Measurements from ENCODE around the gene DACH1.

The DACH1 gene

DNA sequence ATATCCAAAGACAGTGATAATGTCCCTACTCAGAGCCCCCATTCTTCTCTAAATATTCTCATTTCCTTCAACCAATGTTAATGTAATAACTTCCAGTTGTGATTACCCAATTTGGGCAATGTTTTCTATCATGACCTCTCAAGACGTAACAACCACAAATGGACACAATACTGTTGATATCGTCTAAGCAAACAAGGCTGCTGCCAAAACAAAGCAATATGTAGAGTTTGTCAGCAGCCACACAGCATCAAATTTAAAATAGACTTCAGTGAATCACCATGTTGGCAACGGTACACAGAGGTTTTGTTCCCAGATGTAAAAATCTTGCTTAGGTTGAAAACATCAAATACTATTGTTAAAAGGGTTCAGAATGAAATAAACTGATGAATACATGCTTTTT lies 205.1 kb downstream of the DACH1 start:
- no CpG with 5 or more reads among the region's 3 CpGs for WGBS (ENCODE audit: extremely low coverage, insufficient coverage, insufficient read length)
- H2AFZ ChIP-seq (ENCODE audit: insufficient read depth, low read length, poor library complexity), result no peak overlapping the region
- H3K9me3 ChIP-seq (ENCODE audit: insufficient read depth, low read depth, low read length), result no peaks in the 10 kb centered on the region
- H3K36me3 ChIP-seq (ENCODE audit: control insufficient read depth in 1 of 2, insufficient read depth in 2 of 2, low read length in 2 of 2), result no peaks in the 10 kb centered on the region
- no peaks in the 10 kb centered on the region for H3K79me2 ChIP-seq (ENCODE audit: control insufficient read depth, insufficient read depth, low read length, poor library complexity)
- H3K14ac ChIP-seq (ENCODE audit: low read length), result no peak overlapping the region
- H3K4me3 ChIP-seq (ENCODE audit: low read depth, low read length), result no peak overlapping the region
- no peak overlapping the region for H2BK12ac ChIP-seq (ENCODE audit: low read length)
- no peaks in the 10 kb centered on the region for H3K79me1 ChIP-seq (ENCODE audit: low read length)
- no peak overlapping the region for H3K9ac ChIP-seq (ENCODE audit: low read length)
- no peak overlapping the region for H2BK120ac ChIP-seq (ENCODE audit: insufficient read depth, low read length, poor library complexity)
- H3K4ac ChIP-seq (ENCODE audit: low read depth, low read length), result no peak overlapping the region
- H4K91ac ChIP-seq (ENCODE audit: low read depth, low read length), result no peak overlapping the region
- no peak overlapping the region for H2BK5ac ChIP-seq (ENCODE audit: low read depth, low read length, poor library complexity)
- no peak overlapping the region for H3K23ac ChIP-seq (ENCODE audit: low read length)
- H3K27ac ChIP-seq (ENCODE audit: low read depth, low read length), result no peak overlapping the region
- H2AK5ac ChIP-seq (ENCODE audit: low read length), result no peak overlapping the region
- no peaks in the 10 kb centered on the region for H3K27me3 ChIP-seq (ENCODE audit: insufficient read depth, low read length)
- no peak overlapping the region for H3K18ac ChIP-seq (ENCODE audit: low read length)
- H3K4me1 ChIP-seq (ENCODE audit: control insufficient read depth in 1 of 2, insufficient read depth in 2 of 2, low read length in 2 of 2), result no peaks in the 10 kb centered on the region
- no peak overlapping the region for H4K8ac ChIP-seq (ENCODE audit: low read depth, low read length)
- DNase-seq, result no peak
- H4K12ac ChIP-seq (ENCODE audit: low read depth, low read length), result no peak overlapping the region
- no peak overlapping the region for H3K4me2 ChIP-seq (ENCODE audit: low read length)

DNA sequence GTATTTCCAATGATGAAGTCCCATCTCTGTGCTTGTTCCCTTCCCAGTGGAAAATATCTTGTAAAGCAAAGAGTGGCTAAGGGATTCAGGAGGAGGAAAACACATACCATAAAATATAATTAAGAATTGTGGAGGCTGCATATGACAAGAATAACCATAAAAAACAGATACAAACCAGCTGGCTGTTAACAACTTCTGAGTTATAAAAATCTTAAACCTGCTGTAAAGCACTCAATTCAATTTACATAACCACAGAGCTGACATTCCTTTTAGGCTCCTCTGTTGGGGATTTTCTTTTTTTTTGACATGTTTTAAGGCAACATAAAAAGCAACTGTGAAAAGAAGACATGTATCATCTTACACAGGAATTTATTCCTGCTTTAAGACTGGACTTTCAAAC lies 207.6 kb downstream of the DACH1 start:
- no peak overlapping the region for H2BK5ac ChIP-seq (ENCODE audit: low read depth, low read length, poor library complexity)
- H3K14ac ChIP-seq (ENCODE audit: low read length), result no peak overlapping the region
- H3K18ac ChIP-seq (ENCODE audit: low read length), result no peak overlapping the region
- H3K79me2 ChIP-seq (ENCODE audit: control insufficient read depth, insufficient read depth, low read length, poor library complexity), result no peaks in the 10 kb centered on the region
- no peaks in the 10 kb centered on the region for H3K9me3 ChIP-seq (ENCODE audit: insufficient read depth, low read depth, low read length)
- no peak overlapping the region for H2BK120ac ChIP-seq (ENCODE audit: insufficient read depth, low read length, poor library complexity)
- H3K27ac ChIP-seq (ENCODE audit: low read depth, low read length), result no peak overlapping the region
- H3K4me2 ChIP-seq (ENCODE audit: low read length), result no peak overlapping the region
- H2AK5ac ChIP-seq (ENCODE audit: low read length), result no peak overlapping the region
- no peaks in the 10 kb centered on the region for H3K79me1 ChIP-seq (ENCODE audit: low read length)
- no peak overlapping the region for H2BK12ac ChIP-seq (ENCODE audit: low read length)
- no peak for DNase-seq
- no peak overlapping the region for H4K8ac ChIP-seq (ENCODE audit: low read depth, low read length)
- H3K4me1 ChIP-seq (ENCODE audit: control insufficient read depth in 1 of 2, insufficient read depth in 2 of 2, low read length in 2 of 2), result no peaks in the 10 kb centered on the region
- H3K4ac ChIP-seq (ENCODE audit: low read depth, low read length), result no peak overlapping the region
- no peak overlapping the region for H2AFZ ChIP-seq (ENCODE audit: insufficient read depth, low read length, poor library complexity)
- no peaks in the 10 kb centered on the region for H3K27me3 ChIP-seq (ENCODE audit: insufficient read depth, low read length)
- H3K23ac ChIP-seq (ENCODE audit: low read length), result no peak overlapping the region
- no peaks in the 10 kb centered on the region for H3K36me3 ChIP-seq (ENCODE audit: control insufficient read depth in 1 of 2, insufficient read depth in 2 of 2, low read length in 2 of 2)
- H3K9ac ChIP-seq (ENCODE audit: low read length), result no peak overlapping the region
- no peak overlapping the region for H4K91ac ChIP-seq (ENCODE audit: low read depth, low read length)
- no peak overlapping the region for H3K4me3 ChIP-seq (ENCODE audit: low read depth, low read length)
- no peak overlapping the region for H4K12ac ChIP-seq (ENCODE audit: low read depth, low read length)

DNA sequence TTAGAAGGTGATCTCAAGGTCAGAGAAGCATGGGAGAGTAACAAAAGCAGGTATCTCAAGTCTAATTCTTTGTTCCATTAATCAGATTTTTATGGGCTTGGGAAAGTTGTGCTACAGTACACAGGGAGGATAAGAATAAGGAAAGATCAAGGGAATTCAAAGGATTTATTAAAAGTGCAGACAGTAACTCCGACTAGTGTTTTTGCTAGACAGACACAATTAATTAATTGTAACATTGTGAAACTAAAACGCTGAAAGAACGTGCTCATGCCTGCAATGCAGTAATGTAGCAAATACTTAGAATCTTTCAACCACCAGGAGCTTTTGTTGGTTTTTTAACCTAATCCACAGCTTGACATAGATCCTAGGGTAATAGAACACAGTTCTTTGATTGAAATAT lies 221.5 kb downstream of the DACH1 start:
- Histone ChIP-seq H2BK5ac (ENCODE audit: low read depth, low read length, poor library complexity) (no peak overlapping the region), H2AFZ (ENCODE audit: insufficient read depth, low read length, poor library complexity) (no peak overlapping the region), H3K18ac (ENCODE audit: low read length) (no peak overlapping the region), H3K9ac (ENCODE audit: low read length) (no peak overlapping the region), H3K79me2 (ENCODE audit: control insufficient read depth, insufficient read depth, low read length, poor library complexity) (no peaks in the 10 kb centered on the region), H3K4me2 (ENCODE audit: low read length) (no peak overlapping the region), H3K27me3 (ENCODE audit: insufficient read depth, low read length) (no peaks in the 10 kb centered on the region), H2BK12ac (ENCODE audit: low read length) (no peak overlapping the region), H3K4me1 (ENCODE audit: control insufficient read depth in 1 of 2, insufficient read depth in 2 of 2, low read length in 2 of 2) (no peaks in the 10 kb centered on the region), H3K4me3 (ENCODE audit: low read depth, low read length) (no peak overlapping the region), H4K8ac (ENCODE audit: low read depth, low read length) (no peak overlapping the region), H3K36me3 (ENCODE audit: control insufficient read depth in 1 of 2, insufficient read depth in 2 of 2, low read length in 2 of 2) (no peaks in the 10 kb centered on the region), H3K4ac (ENCODE audit: low read depth, low read length) (no peak overlapping the region), H3K9me3 (ENCODE audit: insufficient read depth, low read depth, low read length) (no peaks in the 10 kb centered on the region), H4K91ac (ENCODE audit: low read depth, low read length) (no peak overlapping the region), H3K23ac (ENCODE audit: low read length) (no peak overlapping the region), H3K79me1 (ENCODE audit: low read length) (no peaks in the 10 kb centered on the region), H3K27ac (ENCODE audit: low read depth, low read length) (no peak overlapping the region), H4K12ac (ENCODE audit: low read depth, low read length) (no peak overlapping the region), H2BK120ac (ENCODE audit: insufficient read depth, low read length, poor library complexity) (no peak overlapping the region), H2AK5ac (ENCODE audit: low read length) (no peak overlapping the region), H3K14ac (ENCODE audit: low read length) (no peak overlapping the region)
- no peak for DNase-seq
- no CpG with 5 or more reads among the region's 3 CpGs for WGBS (ENCODE audit: extremely low coverage, insufficient coverage, insufficient read length)

DNA sequence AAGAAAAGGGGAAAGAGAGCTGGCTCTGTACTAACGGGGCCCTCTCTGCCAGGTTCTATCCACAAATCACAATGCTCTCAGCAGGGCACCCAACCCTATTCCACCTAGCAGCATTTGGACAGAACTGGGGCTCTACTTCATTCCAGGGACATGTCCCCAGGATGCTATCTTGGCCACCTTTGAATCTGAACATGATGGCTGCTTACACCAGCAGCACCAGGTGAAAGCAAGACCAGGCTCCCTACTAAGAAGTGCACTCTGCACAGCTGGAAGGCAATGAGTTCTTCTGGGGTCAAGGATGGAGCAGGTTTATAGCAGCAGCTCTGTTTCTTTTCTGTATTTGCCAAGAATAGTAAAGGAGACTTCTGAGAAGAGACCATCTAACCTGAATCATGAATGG lies 222.4 kb downstream of the DACH1 start:
- H3K79me2 ChIP-seq (ENCODE audit: control insufficient read depth, insufficient read depth, low read length, poor library complexity), result no peaks in the 10 kb centered on the region
- no peaks in the 10 kb centered on the region for H3K27me3 ChIP-seq (ENCODE audit: insufficient read depth, low read length)
- H3K14ac ChIP-seq (ENCODE audit: low read length), result no peak overlapping the region
- no peak overlapping the region for H2AK5ac ChIP-seq (ENCODE audit: low read length)
- no peak overlapping the region for H4K12ac ChIP-seq (ENCODE audit: low read depth, low read length)
- H3K4ac ChIP-seq (ENCODE audit: low read depth, low read length), result no peak overlapping the region
- no peak overlapping the region for H3K18ac ChIP-seq (ENCODE audit: low read length)
- H3K9me3 ChIP-seq (ENCODE audit: insufficient read depth, low read depth, low read length), result no peaks in the 10 kb centered on the region
- no peak overlapping the region for H2BK120ac ChIP-seq (ENCODE audit: insufficient read depth, low read length, poor library complexity)
- H2AFZ ChIP-seq (ENCODE audit: insufficient read depth, low read length, poor library complexity), result no peak overlapping the region
- no peak for DNase-seq
- H3K36me3 ChIP-seq (ENCODE audit: control insufficient read depth in 1 of 2, insufficient read depth in 2 of 2, low read length in 2 of 2), result no peaks in the 10 kb centered on the region
- no peaks in the 10 kb centered on the region for H3K4me1 ChIP-seq (ENCODE audit: control insufficient read depth in 1 of 2, insufficient read depth in 2 of 2, low read length in 2 of 2)
- no peak overlapping the region for H3K4me3 ChIP-seq (ENCODE audit: low read depth, low read length)
- H3K79me1 ChIP-seq (ENCODE audit: low read length), result no peaks in the 10 kb centered on the region
- H2BK5ac ChIP-seq (ENCODE audit: low read depth, low read length, poor library complexity), result no peak overlapping the region
- no peak overlapping the region for H4K8ac ChIP-seq (ENCODE audit: low read depth, low read length)
- no peak overlapping the region for H2BK12ac ChIP-seq (ENCODE audit: low read length)
- WGBS (ENCODE audit: extremely low coverage, insufficient coverage, insufficient read length), result no CpG with 5 or more reads among the region's 1 CpG
- H3K27ac ChIP-seq (ENCODE audit: low read depth, low read length), result no peak overlapping the region
- H3K4me2 ChIP-seq (ENCODE audit: low read length), result no peak overlapping the region
- no peak overlapping the region for H4K91ac ChIP-seq (ENCODE audit: low read depth, low read length)
- no peak overlapping the region for H3K9ac ChIP-seq (ENCODE audit: low read length)
- H3K23ac ChIP-seq (ENCODE audit: low read length), result no peak overlapping the region

DNA sequence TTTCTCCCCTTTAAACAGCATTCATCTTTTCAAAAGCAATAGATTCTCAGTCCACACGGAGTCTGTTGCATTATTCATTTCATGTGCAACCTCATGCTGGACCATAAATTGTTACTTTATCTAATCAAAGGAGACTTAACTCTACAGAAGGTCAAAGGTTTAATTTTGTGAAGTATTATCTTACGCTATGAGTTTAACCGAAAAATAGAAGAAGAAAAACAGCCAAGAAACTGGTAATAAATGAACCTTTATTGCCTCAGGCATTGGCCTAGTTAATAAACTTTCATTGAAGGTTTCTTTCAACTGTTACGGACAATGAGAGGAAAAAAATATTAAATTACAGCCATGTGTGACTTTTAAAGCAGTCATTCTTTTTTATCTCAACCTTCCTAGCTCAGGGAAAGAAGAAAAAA lies 223.6 kb downstream of the DACH1 start:
- no peak for DNase-seq
- Histone ChIP-seq H2BK120ac (ENCODE audit: insufficient read depth, low read length, poor library complexity) (no peak overlapping the region), H4K12ac (ENCODE audit: low read depth, low read length) (no peak overlapping the region), H2BK5ac (ENCODE audit: low read depth, low read length, poor library complexity) (no peak overlapping the region), H3K79me1 (ENCODE audit: low read length) (no peaks in the 10 kb centered on the region), H4K8ac (ENCODE audit: low read depth, low read length) (no peak overlapping the region), H3K4me3 (ENCODE audit: low read depth, low read length) (no peak overlapping the region), H3K27me3 (ENCODE audit: insufficient read depth, low read length) (no peaks in the 10 kb centered on the region), H3K27ac (ENCODE audit: low read depth, low read length) (no peak overlapping the region), H2BK12ac (ENCODE audit: low read length) (no peak overlapping the region), H4K91ac (ENCODE audit: low read depth, low read length) (no peak overlapping the region), H2AK5ac (ENCODE audit: low read length) (no peak overlapping the region), H3K4me2 (ENCODE audit: low read length) (no peak overlapping the region), H3K14ac (ENCODE audit: low read length) (no peak overlapping the region), H3K4ac (ENCODE audit: low read depth, low read length) (no peak overlapping the region), H3K36me3 (ENCODE audit: control insufficient read depth in 1 of 2, insufficient read depth in 2 of 2, low read length in 2 of 2) (no peaks in the 10 kb centered on the region), H3K9ac (ENCODE audit: low read length) (no peak overlapping the region), H3K79me2 (ENCODE audit: control insufficient read depth, insufficient read depth, low read length, poor library complexity) (no peaks in the 10 kb centered on the region), H3K4me1 (ENCODE audit: control insufficient read depth in 1 of 2, insufficient read depth in 2 of 2, low read length in 2 of 2) (no peaks in the 10 kb centered on the region), H3K9me3 (ENCODE audit: insufficient read depth, low read depth, low read length) (no peaks in the 10 kb centered on the region), H3K23ac (ENCODE audit: low read length) (no peak overlapping the region), H3K18ac (ENCODE audit: low read length) (no peak overlapping the region), H2AFZ (ENCODE audit: insufficient read depth, low read length, poor library complexity) (no peak overlapping the region)
- no CpG with 5 or more reads among the region's 4 CpGs for WGBS (ENCODE audit: extremely low coverage, insufficient coverage, insufficient read length)
